Hair follicle dermal papilla cell (primary cell): Measurements from ENCODE around the gene AMPD2. TPM values are rescaled to one million over a fixed set of nuclear protein-coding genes. Genes with fewer than 3 reads are reported as not detected.

Experiments used
- small RNA-seq: library from RNA; depleted of rRNA; stranded (forward); fragments of <200 nt; gene quantifications from one replicate; pipeline ENCODE3, GENCODE V24; 2012
- total RNA-seq: library from RNA; depleted of rRNA; stranded (reverse); fragments of >200 nt; gene quantifications from 2 replicates; pipeline ENCODE4 v1.2.3, GENCODE V29; 2012

AMPD2 gene
- total RNA-seq: 140 and 147 TPM in 2 replicates

GRCh38 chr1:109619576-109620400, at the start of gene AMPD2, which contains the start of gene GNAT2:
Gene AMPD2, plus strand, starts transcription at chr1:109619837. Its CDS starts 1,339 bp downstream, at chr1:109621176.
Gene GNAT2, minus strand, starts transcription at chr1:109619616. Its CDS starts 6,746 bp downstream, at chr1:109612870.

GRCh38 chr1:109655615-109656519, 36.2 kb downstream of the AMPD2 start, which contains the start of gene GSTM4:
Gene GSTM4, plus strand, starts transcription at chr1:109656099. Its CDS starts 291 bp downstream, at chr1:109656390.

GRCh38 chr1:109667452-109668122, 48.0 kb downstream of the AMPD2 start, which contains the start of gene GSTM2:
Gene GSTM2, plus strand, starts transcription at chr1:109668057. Its CDS starts 59 bp downstream, at chr1:109668116.

Small RNA genes lying within 50 kb of the gene (small RNA-seq; reads per million reads assigned to genes)
- 9.3 reads per million, percentile 90 among the genes with 10 or more reads in this experiment for gene RNU6V

Other genes starting within 250 kb of the AMPD2 start
- 9.6 and 13.1 TPM in 2 replicates for gene SORT1, start 221.9 kb upstream of the AMPD2 start, total RNA-seq
- gene PSMA5, start 193.4 kb upstream of the AMPD2 start, total RNA-seq: 31.3 and 47.8 TPM in 2 replicates
- gene SYPL2, start 153.3 kb upstream of the AMPD2 start, total RNA-seq: under 0.01 and 0.12 TPM in 2 replicates
- 3.5 and 3.7 TPM in 2 replicates for gene ATXN7L2, start 135.9 kb upstream of the AMPD2 start, total RNA-seq
- 11.7 and 12.2 TPM in 2 replicates for gene CYB561D1, start 125.7 kb upstream of the AMPD2 start, total RNA-seq
- 3.3 and 4.9 TPM in 2 replicates for gene AMIGO1, start 110.1 kb upstream of the AMPD2 start, total RNA-seq
- gene GPR61, start 80.0 kb upstream of the AMPD2 start, total RNA-seq: not detected in 2 replicates
- 12.9 and 14.3 TPM in 2 replicates for gene GNAI3, start 71.2 kb upstream of the AMPD2 start, total RNA-seq
- 0.16 TPM in 1 of 2 replicates, not detected in the other for gene GNAT2, start 221 bp upstream of the AMPD2 start, total RNA-seq
- 16.5 and 17.5 TPM in 2 replicates for gene GSTM4, start 36.3 kb downstream of the AMPD2 start, total RNA-seq
- 27.7 and 31.9 TPM in 2 replicates for gene GSTM2, start 48.2 kb downstream of the AMPD2 start, total RNA-seq
- 18.3 TPM in 1 of 2 replicates, not detected in the other for gene GSTM1, start 68.0 kb downstream of the AMPD2 start, total RNA-seq
- 6.0 and 12.5 TPM in 2 replicates for gene GSTM5, start 92.4 kb downstream of the AMPD2 start, total RNA-seq
- gene GSTM3, start 121.2 kb downstream of the AMPD2 start, total RNA-seq: 70.7 and 124 TPM in 2 replicates
- gene EPS8L3, start 144.1 kb downstream of the AMPD2 start, total RNA-seq: not detected in 2 replicates